Bronchial epithelial cell (primary cell): ENCODE measurements around the gene TSPAN17. TPM values are rescaled to one million over a fixed set of nuclear protein-coding genes. Genes with fewer than 3 reads are reported as not detected.

ENCODE experiments used
- DNase-seq: peaks from one replicate; pipeline ENCODE4 v3.0.0-alpha.2; 2010; ENCODE audit warnings: low read depth
- FAIRE-seq: peaks from 2 replicates; lab custom pipeline; 2011; peaks lifted over from hg19 to GRCh38; lab: Jason Lieb, UNC
- H3K27me3 ChIP-seq: 2 replicates; pipeline ENCODE4 v1.5.1; 2011; ENCODE audit warnings: low read length; ENCODE audit not compliant: control insufficient read depth, insufficient read depth
- H3K36me3 ChIP-seq: 2 replicates; pipeline ENCODE4 v1.5.1; 2011; ENCODE audit warnings: low read length; ENCODE audit not compliant: control insufficient read depth, insufficient read depth
- H3K4me3 ChIP-seq: 2 replicates; pipeline ENCODE4 v1.5.1; 2011; ENCODE audit warnings: mild to moderate bottlenecking, low read depth, low read length, control low read depth
- total RNA-seq: library from RNA; depleted of rRNA; stranded (reverse); fragments of >200 nt; gene quantifications from 2 replicates; pipeline ENCODE4 v1.2.1, GENCODE V29; 2014
- TF ChIP-seq, protein P1 (sequence below): IDR thresholded peaks from 2 replicates; pipeline ENCODE4 v1.5.1; 2011; ENCODE audit warnings: mild to moderate bottlenecking, moderate library complexity, low read length, control low read depth, inconsistent platforms; ENCODE audit not compliant: insufficient read depth, severe bottlenecking

The TSPAN17 gene
- total RNA-seq, 1 donor from 2014 or later: 46.3 TPM

- Histone ChIP-seq H3K36me3 (no peaks in the 10 kb centered on the region), H3K4me3 (no peak overlapping the region), H3K27me3 (peaks cover 18% of the 10 kb centered on the region)
- TF ChIP-seq, protein P1, sequence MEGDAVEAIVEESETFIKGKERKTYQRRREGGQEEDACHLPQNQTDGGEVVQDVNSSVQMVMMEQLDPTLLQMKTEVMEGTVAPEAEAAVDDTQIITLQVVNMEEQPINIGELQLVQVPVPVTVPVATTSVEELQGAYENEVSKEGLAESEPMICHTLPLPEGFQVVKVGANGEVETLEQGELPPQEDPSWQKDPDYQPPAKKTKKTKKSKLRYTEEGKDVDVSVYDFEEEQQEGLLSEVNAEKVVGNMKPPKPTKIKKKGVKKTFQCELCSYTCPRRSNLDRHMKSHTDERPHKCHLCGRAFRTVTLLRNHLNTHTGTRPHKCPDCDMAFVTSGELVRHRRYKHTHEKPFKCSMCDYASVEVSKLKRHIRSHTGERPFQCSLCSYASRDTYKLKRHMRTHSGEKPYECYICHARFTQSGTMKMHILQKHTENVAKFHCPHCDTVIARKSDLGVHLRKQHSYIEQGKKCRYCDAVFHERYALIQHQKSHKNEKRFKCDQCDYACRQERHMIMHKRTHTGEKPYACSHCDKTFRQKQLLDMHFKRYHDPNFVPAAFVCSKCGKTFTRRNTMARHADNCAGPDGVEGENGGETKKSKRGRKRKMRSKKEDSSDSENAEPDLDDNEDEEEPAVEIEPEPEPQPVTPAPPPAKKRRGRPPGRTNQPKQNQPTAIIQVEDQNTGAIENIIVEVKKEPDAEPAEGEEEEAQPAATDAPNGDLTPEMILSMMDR: no peak
- no peak for FAIRE-seq
- no peak for DNase-seq
These were observed 13.7 kb upstream of the TSPAN17 start for GRCh38 chr5:176633598-176633997.

DNA sequence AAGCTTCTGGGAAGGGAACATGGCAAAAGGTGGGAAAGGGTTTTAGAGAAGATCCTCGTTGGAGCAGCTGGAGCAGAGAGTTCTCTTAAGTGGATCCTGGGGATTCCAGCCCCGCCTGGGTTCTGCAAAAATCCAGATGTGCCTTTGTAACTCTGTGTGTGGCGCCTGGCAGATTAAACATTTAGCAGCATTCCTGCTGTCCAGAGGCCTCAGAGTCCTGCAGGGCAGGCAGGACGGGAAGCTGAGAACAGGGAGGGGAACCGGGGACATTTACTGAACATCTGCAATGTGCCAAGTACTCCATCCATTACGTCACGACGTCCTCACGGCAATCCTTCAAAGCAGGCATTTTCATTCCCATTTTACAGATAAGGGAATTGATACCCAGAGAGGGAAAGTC, 10.9 kb upstream of the TSPAN17 start:
- TF ChIP-seq, protein P1: no peak
- Histone ChIP-seq H3K4me3 (no peak overlapping the region), H3K36me3 (no peaks in the 10 kb centered on the region), H3K27me3 (peaks cover 11% of the 10 kb centered on the region)
- FAIRE-seq (no peak), DNase-seq (no peak)

- Histone ChIP-seq H3K27me3 (peaks cover 8% of the 10 kb centered on the region), H3K4me3 (no peak overlapping the region), H3K36me3 (no peaks in the 10 kb centered on the region)
- DNase-seq: no peak
- FAIRE-seq: no peak
- TF ChIP-seq, protein P1: no peak
These were observed 9.7 kb upstream of the TSPAN17 start for GRCh38 chr5:176637556-176637955.

GRCh38 chr5:176638437-176638836, 8.8 kb upstream of the TSPAN17 start:
- DNase-seq (no peak), FAIRE-seq (no peak)
- Histone ChIP-seq H3K4me3 (no peak overlapping the region), H3K36me3 (no peaks in the 10 kb centered on the region), H3K27me3 (peaks cover 8% of the 10 kb centered on the region)
- TF ChIP-seq, protein P1: no peak

GRCh38 chr5:176639208-176639607, 8.1 kb upstream of the TSPAN17 start:
- Histone ChIP-seq H3K4me3 (no peak overlapping the region), H3K36me3 (no peaks in the 10 kb centered on the region), H3K27me3 (peaks cover 5% of the 10 kb centered on the region)
- DNase-seq: no peak
- FAIRE-seq: no peak
- TF ChIP-seq, protein P1: no peak

DNA sequence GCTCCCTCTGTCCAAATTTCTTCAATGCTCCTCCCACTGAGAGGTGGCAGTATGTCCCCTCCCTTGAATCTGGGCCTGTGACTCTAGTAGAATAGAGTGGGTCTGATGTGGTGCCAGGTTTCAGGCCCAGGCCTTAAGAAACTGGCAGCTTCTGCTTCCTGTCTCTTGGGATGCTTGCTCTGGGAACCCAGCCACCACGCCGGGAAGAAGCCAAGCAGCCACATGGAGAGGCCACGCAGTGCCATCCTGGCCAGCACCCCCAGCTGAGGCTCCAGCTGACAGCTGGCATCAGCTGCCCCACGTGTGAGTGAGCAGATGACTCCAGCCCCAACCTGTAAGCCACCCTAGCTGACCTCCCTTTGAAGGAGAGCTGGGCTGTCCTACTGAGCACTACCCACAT, 7.3 kb upstream of the TSPAN17 start:
- TF ChIP-seq, protein P1: no peak
- FAIRE-seq: no peak
- no peak overlapping the region for H3K4me3 ChIP-seq
- DNase-seq: no peak
- peaks cover 5% of the 10 kb centered on the region for H3K27me3 ChIP-seq
- no peaks in the 10 kb centered on the region for H3K36me3 ChIP-seq
